NCI-H446 (cell line): ENCODE data around the gene MRO.
"Not testable (repeated sequence)": the region's sequence is repeated elsewhere in the genome, so short reads cannot be mapped to it uniquely, and the experiment has no call there.

Source experiments
- DNase-seq, 2 experiments: peaks; one replicate each; lab custom pipeline; 2025; lab: John Stamatoyannopoulos, UW

The MRO gene

GRCh38 chr18:50819728-50820378, at the start of gene MRO:
TSS of gene MRO (minus strand) at chr18:50820016. CDS start at chr18:50809400, 10,616 bp downstream.
- peak; percentile 37 to 86 for DNase-seq

DNA sequence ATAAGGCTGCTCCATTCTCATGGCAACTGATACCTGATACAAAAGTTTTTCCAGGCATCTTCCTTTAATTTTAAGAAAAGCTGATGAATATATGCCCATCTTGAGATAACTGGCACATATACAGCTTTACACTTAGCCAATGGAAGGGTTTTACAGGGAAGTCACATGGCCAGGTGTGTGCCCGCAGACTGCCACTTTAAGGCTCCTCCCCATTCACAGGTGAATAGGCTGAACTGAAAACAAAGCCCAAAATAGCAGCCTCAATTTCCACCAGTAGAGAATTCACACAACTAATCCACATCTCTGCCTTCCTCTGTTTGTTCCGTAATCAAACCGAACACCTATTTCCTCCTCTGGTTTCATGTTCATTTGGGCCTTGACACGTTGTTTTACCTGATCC, 49.3 kb upstream of the MRO start:
- no peak for DNase-seq

- peak in 1 of 2 experiments; percentile 16 for DNase-seq
Measured at GRCh38 chr18:50866765-50867164, 46.9 kb upstream of the MRO start.

DNA sequence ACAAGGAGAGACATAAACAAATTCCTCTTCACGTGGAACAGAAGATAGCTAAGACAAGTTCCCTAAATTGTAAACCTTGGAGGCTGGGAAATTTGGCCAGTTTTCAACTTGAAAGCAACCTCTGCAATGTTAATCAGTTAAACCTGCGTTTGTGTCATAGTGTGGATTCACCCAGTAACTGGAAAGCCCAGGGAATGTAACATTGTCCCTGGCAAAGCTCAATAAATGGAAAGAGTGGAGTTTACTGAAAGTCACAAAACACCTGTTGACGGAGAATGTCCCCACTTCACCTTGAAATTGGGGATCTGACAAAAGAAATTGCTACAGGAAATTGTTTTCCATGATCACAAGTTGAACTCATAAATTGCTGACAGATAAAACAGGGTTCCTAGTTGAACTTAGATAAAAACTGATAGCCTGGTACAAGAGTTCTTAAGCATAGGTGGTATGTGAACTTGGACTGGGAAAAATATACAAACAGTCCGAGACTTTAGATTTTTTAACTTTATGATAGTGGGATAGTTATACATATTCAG, 44.1 kb upstream of the MRO start:
- DNase-seq, result no peak

DNA sequence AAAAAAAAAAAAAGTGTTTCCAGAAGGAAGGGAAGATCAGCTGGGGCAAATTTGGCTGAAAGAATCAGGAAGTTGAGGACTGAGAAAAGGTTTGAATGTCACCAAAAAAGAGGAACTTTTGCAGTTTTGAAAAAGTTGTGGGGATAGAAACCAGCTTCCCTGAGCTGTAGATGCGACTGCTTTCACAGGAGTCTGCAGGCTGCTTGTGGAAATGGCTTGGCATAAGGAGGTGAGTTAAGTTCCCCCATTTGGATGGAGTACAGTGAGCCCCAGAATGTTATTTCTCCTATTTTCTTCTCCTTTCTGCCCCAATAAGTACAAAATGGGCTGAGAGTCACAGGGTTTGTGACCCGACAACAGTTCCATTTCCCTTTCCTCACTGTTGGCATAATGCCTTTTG, 42.6 kb upstream of the MRO start:
- no peak for DNase-seq

DNA sequence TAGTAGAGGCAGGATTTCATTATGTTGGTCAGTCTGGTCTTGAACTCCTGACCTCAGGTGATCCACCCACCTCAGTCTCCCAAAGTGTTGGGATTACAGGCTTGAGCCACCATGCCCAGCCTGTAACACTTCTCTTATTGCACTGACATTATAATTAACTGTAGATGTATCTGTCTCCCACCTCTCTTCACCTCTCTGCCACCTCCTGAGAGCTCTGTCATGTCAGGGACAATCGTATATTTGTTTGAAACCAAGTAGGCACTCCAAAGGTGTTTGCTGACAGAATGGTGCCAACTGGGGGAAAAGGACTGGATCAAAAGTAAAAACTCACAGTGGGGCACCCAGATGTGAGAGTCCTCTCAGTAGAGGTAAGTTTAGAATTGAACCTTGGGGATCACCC, 41.8 kb upstream of the MRO start:
- no peak for DNase-seq

DNA sequence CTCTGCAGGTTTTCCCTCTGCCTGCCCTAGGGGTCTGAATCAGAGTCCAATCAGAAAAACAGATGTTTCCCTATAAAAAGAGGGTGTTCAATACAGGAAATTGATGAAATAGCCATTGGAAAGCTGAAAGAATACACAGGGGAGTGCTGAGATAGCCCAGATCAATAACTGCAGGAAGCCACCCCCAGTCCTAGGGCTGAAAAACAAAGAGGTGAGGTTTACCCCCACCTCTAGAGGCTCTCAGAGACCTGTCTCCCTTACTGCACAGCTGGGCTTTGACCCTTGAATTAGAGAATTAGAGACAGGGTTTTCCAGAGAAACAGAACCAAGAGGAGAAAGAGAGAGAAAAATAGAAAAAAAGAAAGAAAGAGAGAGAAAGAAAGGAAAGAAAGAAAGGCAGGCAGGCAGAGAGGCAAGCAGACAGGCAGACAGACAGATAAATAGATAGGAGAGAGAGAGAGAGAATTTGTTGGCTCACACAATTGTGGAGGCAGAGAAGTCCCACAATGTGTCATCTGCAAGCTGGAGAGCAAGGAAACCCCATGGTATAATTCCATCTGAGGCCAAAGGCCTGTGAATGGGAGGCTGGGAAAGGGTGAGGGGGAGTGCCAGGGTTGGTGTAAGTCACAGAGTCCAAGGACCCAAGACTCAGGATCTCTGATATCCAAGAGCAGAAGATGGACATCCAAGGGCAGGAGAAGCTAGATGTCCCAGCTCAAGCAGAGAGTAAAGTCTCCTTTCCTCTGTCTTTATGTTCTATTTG, 40.2 kb upstream of the MRO start:
- no peak for DNase-seq

GRCh38 chr18:50857694-50858093, 37.9 kb upstream of the MRO start:
- no peak for DNase-seq

DNA sequence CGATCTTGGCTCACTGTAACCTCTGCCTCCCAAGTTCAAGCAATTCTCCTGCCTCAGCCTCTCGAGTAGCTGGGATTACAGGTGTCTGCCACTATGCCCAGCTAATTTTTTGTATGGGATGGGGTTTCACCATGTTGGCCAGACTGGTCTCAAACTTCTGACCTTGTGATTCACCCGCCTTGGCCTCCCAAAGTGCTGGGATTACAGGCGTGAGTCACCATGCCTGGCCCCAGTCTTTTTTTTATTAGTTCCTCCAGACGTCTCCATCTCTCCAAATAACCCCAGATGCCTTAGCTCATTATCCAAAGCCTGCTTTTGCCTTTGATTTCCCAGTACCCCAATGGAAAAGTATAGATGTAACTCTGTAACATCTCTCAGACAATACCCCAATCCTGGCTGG, 37.4 kb upstream of the MRO start:
- DNase-seq, result not testable (repeated sequence)

DNA sequence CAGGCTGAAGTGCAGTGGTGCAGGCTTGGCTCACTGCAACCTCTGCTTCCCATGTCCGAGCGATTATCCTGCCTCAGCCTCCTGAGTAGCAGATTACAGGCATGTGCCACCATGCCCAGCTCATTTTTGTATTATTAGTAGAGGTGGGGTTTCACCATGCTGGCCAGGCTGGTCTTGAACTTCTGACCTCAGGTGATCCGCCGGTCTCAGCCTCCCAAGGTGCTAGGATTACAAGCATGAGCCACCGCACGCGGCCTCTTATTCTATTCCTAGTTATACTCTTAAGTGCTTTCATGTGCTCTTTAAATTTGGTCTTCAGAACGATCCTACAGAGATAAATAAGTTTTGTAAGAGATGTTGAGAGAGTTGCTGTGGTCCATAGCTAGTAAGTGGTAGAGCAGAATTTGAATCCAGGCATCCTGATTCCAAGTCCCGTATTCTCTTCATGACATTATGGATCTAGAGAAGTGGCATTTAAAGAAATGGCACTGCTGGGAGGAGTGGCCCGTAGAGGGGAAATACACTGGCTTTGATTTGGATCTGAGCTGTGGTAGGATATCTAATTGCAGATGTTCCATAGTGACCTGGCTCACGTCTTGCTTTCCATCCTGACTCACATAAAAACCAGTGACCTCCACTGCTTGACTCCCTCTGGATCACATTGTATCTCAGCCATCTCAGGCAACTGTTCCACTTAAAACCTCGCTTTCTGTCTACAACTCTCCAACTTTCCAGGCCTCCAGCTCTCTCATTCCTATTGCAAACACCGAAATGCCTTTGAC, 36.4 kb upstream of the MRO start:
- no peak for DNase-seq

GRCh38 chr18:50853863-50854271, 34.1 kb upstream of the MRO start:
- DNase-seq, result no peak

- DNase-seq, result no peak
Measured at GRCh38 chr18:50850307-50851065, 30.7 kb upstream of the MRO start.

- DNase-seq, result no peak
Measured at GRCh38 chr18:50849419-50849821, 29.6 kb upstream of the MRO start.

GRCh38 chr18:50848991-50849390, 29.2 kb upstream of the MRO start:
- no peak for DNase-seq

GRCh38 chr18:50848061-50848551, 28.3 kb upstream of the MRO start:
- no peak for DNase-seq

- no peak for DNase-seq
Measured at GRCh38 chr18:50847192-50847591, 27.4 kb upstream of the MRO start.

GRCh38 chr18:50844960-50845359, 25.1 kb upstream of the MRO start:
- DNase-seq, result no peak

DNA sequence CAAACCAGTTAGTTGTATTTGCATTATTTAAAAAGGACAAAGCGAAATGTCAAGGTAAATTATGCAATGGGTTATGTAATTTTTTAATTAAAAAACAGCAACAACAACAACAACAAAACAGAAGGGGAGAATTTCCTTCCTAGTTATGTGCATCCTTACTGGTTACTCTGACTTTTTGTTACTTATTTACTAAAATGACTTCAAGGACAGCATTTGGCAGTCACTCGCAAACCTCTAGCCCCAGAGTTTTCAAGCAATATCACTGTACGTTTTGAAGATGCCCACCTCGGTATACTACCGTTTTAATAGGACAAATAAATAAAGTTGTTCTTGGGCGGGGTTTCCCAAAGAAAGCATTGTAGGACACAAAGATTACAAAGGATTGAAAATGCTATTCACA, 24.7 kb upstream of the MRO start:
- DNase-seq, result no peak

DNA sequence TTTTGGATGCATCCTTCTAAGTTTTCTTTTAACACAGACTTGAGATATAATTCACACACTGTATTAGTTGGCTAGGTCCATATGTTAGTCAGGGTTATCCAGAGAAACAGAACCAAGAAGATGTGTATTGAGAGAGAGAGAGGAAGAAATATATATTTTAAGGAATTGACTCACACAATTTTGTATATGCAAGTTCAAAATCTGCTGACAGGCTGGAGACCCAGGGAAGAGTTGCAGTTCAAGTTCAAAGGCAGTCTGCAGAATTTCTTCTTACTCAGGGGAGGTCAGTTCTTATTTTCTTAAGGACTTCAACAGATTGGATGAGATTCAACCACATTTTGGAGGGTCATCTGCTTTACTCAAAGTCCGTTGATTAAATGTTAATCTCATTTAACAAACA, 23.0 kb upstream of the MRO start:
- no peak for DNase-seq

DNA sequence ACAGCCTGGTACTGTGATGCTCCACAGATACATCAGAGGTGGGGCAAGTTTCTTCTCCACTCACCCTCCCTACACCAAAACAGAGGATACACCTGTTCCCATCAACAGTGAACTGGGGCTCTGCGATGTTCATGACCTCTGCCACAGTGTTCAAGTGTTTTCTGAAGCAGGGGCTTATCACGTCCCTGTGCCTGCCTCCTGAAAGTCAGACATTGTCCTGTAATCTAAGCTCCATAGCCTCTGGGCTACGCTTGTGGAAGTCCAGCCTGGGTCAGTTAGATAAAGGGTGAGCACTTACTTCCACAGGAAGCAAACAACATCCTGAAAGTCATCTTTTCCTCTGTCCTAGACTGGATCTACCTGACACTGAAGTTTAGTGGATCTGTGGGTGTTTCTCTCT, 20.2 kb upstream of the MRO start:
- DNase-seq, result no peak

DNA sequence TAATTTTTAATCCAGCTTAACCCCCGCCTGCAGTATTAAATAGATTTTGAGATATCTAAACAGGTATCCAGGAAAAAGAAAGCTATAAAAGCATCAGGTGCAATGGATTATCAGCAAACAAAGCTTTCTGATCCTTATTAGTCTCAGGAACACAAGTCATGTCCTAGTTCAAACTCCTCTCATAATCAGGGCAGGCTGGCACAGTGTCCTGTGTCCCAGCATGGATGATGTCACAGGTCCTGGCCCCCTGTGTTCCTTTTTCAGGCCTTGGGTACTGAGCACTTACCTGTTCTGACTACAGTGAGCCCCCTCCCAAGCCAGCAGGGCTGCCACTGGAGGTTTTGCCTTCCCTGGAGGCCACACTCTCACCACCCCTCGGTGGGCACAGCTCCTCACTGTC, 19.5 kb upstream of the MRO start:
- DNase-seq, result no peak

DNA sequence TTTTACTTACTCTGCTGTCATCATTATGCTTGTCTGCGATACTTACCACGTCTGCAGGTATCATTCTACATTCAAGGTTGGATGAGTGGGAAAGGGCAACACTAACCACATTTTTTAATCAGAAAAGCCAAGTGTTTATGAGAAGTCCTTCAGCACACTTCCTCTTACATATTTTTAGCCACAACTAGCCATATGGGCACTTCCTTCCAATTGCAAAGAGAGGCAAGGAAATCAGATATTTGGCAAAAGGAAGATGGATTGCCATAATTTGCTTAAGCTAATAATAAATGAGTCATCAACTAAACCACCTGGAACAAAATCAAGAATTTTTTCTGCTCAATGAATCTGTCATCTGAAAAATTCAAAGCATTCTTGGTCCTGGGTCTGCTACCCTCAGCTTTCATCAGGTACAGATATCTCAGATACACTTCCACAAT, 16.7 kb upstream of the MRO start:
- peak; percentile 23 to 67 for DNase-seq
